A549 (cell line): ENCODE data around the gene TXK. TPM values are rescaled to one million over a fixed set of nuclear protein-coding genes. Genes with fewer than 3 reads are reported as not detected.

ENCODE experiments used
- ATAC-seq, 2 experiments: fragments of 200-7000 bp in 1 of 2; fragments of >200 bp in 1 of 2; cut with Nextera tagmentation in 1 of 2; cut with Tn5 transposase in 1 of 2; 3 replicates each; pipeline versions ENCODE4 v1.8.0 to v1.9.1; 2018 to 2020; ENCODE audit warnings: mild to moderate bottlenecking in 1 of 2, moderate library complexity in 1 of 2
- CTCF ChIA-PET: fragments of 300-600 bp; sonication (Branson Sonifier 250); formaldehyde crosslinking; extraction: SDS; loops from one replicate; lab custom pipeline; 2021; ENCODE audit warnings: antibody characterized with exemption, inconsistent platforms; lab: Yijun Ruan, JAX
- POLR2A ChIA-PET: fragments of 350-600 bp; formaldehyde crosslinking; extraction: SDS; loops from one replicate; lab custom pipeline; 2021; ENCODE audit warnings: antibody characterized with exemption, inconsistent platforms; lab: Yijun Ruan, JAX
- DNase-seq, 2 experiments: peaks; one replicate each; pipeline versions ENCODE4 v3.0.0 to v3.0.0-alpha.2; 2011 to 2016; ENCODE audit warnings: low read depth in 1 of 2, low spot score in 1 of 2
- FAIRE-seq: peaks from 2 replicates; lab custom pipeline; 2011; peaks lifted over from hg19 to GRCh38; lab: Jason Lieb, UNC
- H3K27ac ChIP-seq, 2 experiments: fragments of >200 bp; sonication (Bioruptor Twin); formaldehyde crosslinking; 3 replicates each; pipeline ENCODE4 v1.5.1; 2016 to 2017
- H3K4me1 ChIP-seq: fragments of >200 bp; sonication (Bioruptor Twin); formaldehyde crosslinking; 3 replicates; pipeline ENCODE4 v1.6.1; 2016
- H3K4me2 ChIP-seq: fragments of >200 bp; sonication (Bioruptor Twin); formaldehyde crosslinking; 3 replicates; pipeline ENCODE4 v1.6.1; 2016
- H3K4me3 ChIP-seq: fragments of >200 bp; sonication (Bioruptor Twin); formaldehyde crosslinking; 3 replicates; pipeline ENCODE4 v1.5.1; 2016
- H3K9me3 ChIP-seq: fragments of >200 bp; sonication (Bioruptor Twin); formaldehyde crosslinking; 3 replicates; pipeline ENCODE4 v1.6.1; 2016
- CBX2 ChIP-seq: fragments of 200-600 bp; sonication (generic); IDR thresholded peaks from 2 replicates; pipeline ENCODE4 v1.6.1; 2016; ENCODE audit warnings: low read depth, mild to moderate bottlenecking, borderline replicate concordance
- CBX8 ChIP-seq: fragments of 200-600 bp; sonication (generic); IDR thresholded peaks from 2 replicates; pipeline ENCODE4 v1.6.1; 2016
- CHD2 ChIP-seq: fragments of 150-350 bp; IDR thresholded peaks from 2 replicates; pipeline ENCODE4 v1.6.1; 2014; ENCODE audit warnings: low read length; ENCODE audit not compliant: partially characterized antibody
- CHD4 ChIP-seq: fragments of 200-600 bp; sonication (generic); IDR thresholded peaks from 2 replicates; pipeline ENCODE4 v1.6.1; 2016; ENCODE audit warnings: antibody characterized with exemption, mild to moderate bottlenecking, borderline replicate concordance
- EHF ChIP-seq: fragments of 250-450 bp; sonication (Bioruptor Pico); IDR thresholded peaks from 2 replicates; pipeline ENCODE4 v1.5.0; 2020; ENCODE audit warnings: mild to moderate bottlenecking
- EHMT2 ChIP-seq: fragments of 200-600 bp; sonication (generic); IDR thresholded peaks from 2 replicates; pipeline ENCODE4 v1.6.1; 2016; ENCODE audit warnings: antibody characterized with exemption, low read depth, mild to moderate bottlenecking, moderate library complexity
- EP300 ChIP-seq, 2 experiments: fragments of >200 bp; sonication (Bioruptor Twin); formaldehyde crosslinking; IDR thresholded peaks; 2 replicates in 1 of 2; 3 replicates in 1 of 2; pipeline ENCODE4 v1.6.1; 2016 to 2017
- ESRRA ChIP-seq: fragments of 150-350 bp; IDR thresholded peaks from 2 replicates; pipeline ENCODE4 v1.6.1; 2014; ENCODE audit warnings: mild to moderate bottlenecking, low read length, borderline replicate concordance
- FOSL2 ChIP-seq, 2 experiments: fragments of 450-650 bp in 1 of 2; fragments of >200 bp in 1 of 2; sonication (Bioruptor Twin) in 1 of 2; formaldehyde crosslinking; IDR thresholded peaks; 2 replicates each; pipeline versions ENCODE4 v1.5.0 to v1.6.1; 2016 to 2020; ENCODE audit warnings: mild to moderate bottlenecking in 1 of 2, moderate library complexity in 1 of 2
- FOXS1 ChIP-seq: fragments of 250-450 bp; sonication (Bioruptor Pico); IDR thresholded peaks from 2 replicates; pipeline ENCODE4 v1.5.0; 2020; ENCODE audit warnings: mild to moderate bottlenecking, moderate library complexity
- GATA3 ChIP-seq: IDR thresholded peaks from 2 replicates; pipeline ENCODE4 v1.6.1; 2012; ENCODE audit warnings: borderline replicate concordance
- HOXA7 ChIP-seq: fragments of 250-450 bp; sonication (Bioruptor Pico); IDR thresholded peaks from 2 replicates; pipeline ENCODE4 v1.5.0; 2020; ENCODE audit warnings: mild to moderate bottlenecking, moderate library complexity
- HOXB5 ChIP-seq: fragments of 250-450 bp; sonication (Bioruptor Pico); IDR thresholded peaks from 2 replicates; pipeline ENCODE4 v1.5.0; 2020; ENCODE audit warnings: mild to moderate bottlenecking, moderate library complexity
- KDM1A ChIP-seq: fragments of 200-600 bp; sonication (generic); IDR thresholded peaks from 2 replicates; pipeline ENCODE4 v1.6.1; 2016; ENCODE audit warnings: low read depth, mild to moderate bottlenecking
- KDM5A ChIP-seq: fragments of 200-600 bp; sonication (generic); IDR thresholded peaks from 2 replicates; pipeline ENCODE4 v1.6.1; 2016; ENCODE audit warnings: antibody characterized with exemption, mild to moderate bottlenecking
- MAFK ChIP-seq: fragments of 450-650 bp; IDR thresholded peaks from 2 replicates; pipeline ENCODE4 v1.6.1; 2014; ENCODE audit not compliant: partially characterized antibody
- MAZ ChIP-seq: fragments of 150-350 bp; IDR thresholded peaks from 2 replicates; pipeline ENCODE4 v1.6.1; 2014; ENCODE audit warnings: antibody characterized with exemption, low read depth, low read length, borderline replicate concordance
- MYC ChIP-seq: IDR thresholded peaks from 2 replicates; pipeline ENCODE4 v1.6.1; 2012; ENCODE audit warnings: mild to moderate bottlenecking, inconsistent platforms, low read length, improper control_type of control experiment, borderline replicate concordance
- NPAS2 ChIP-seq: fragments of 250-450 bp; sonication (Bioruptor Pico); IDR thresholded peaks from 2 replicates; pipeline ENCODE4 v1.8.0; 2022; ENCODE audit warnings: mild to moderate bottlenecking, moderate library complexity, borderline replicate concordance
- NR3C1 ChIP-seq: fragments of >200 bp; sonication (Bioruptor Twin); formaldehyde crosslinking; IDR thresholded peaks from 3 replicates; pipeline ENCODE4 v1.6.1; 2017
- POLR2A ChIP-seq: IDR thresholded peaks from 2 replicates; pipeline ENCODE4 v1.6.1; 2012; ENCODE audit warnings: mild to moderate bottlenecking, low read length
- RFX5 ChIP-seq: fragments of 450-650 bp; IDR thresholded peaks from 2 replicates; pipeline ENCODE4 v1.7.1; 2014; ENCODE audit warnings: antibody characterized with exemption, mild to moderate bottlenecking, moderate library complexity
- RNF2 ChIP-seq: fragments of 200-600 bp; sonication (generic); IDR thresholded peaks from 2 replicates; pipeline ENCODE4 v1.6.1; 2016; ENCODE audit warnings: low read depth, mild to moderate bottlenecking, antibody characterized with exemption, moderate library complexity, borderline replicate concordance
- TFCP2L1 ChIP-seq: fragments of 250-450 bp; sonication (Bioruptor Pico); IDR thresholded peaks from 2 replicates; pipeline ENCODE4 v1.5.0; 2021; ENCODE audit warnings: mild to moderate bottlenecking
- ZSCAN20 ChIP-seq: fragments of 250-450 bp; sonication (Bioruptor Pico); IDR thresholded peaks from 2 replicates; pipeline ENCODE4 v1.8.0; 2022; ENCODE audit warnings: mild to moderate bottlenecking, moderate library complexity
- WGBS: methylation state at CpG from one replicate; pipeline ENCODE4 v1.1.6; 2017; ENCODE audit errors: missing lambda C conversion rate; 5-methylcytosine and 5-hydroxymethylcytosine counted together
- polyA plus RNA-seq, 4 experiments: library from polyadenylated mRNA; depleted of rRNA in 3 of 4; stranded (reverse); fragments of >200 nt; fragmentation: RNase III in 1 of 4; extraction: RNeasy Plus Mini Kit Qiagen cat#74134 plus additional on column Dnase treatment in 1 of 4; gene quantifications; 2 replicates in 3 of 4; 3 replicates in 1 of 4; pipeline ENCODE4 v1.2.3, GENCODE V29; 2011 to 2017
- TF ChIP-seq, protein P1 (sequence below): fragments of 450-650 bp; IDR thresholded peaks from 2 replicates; pipeline ENCODE4 v1.6.1; 2014; ENCODE audit warnings: antibody characterized with exemption
- TF ChIP-seq, protein P2 (sequence below): fragments of 200-600 bp; sonication (generic); IDR thresholded peaks from 2 replicates; pipeline ENCODE4 v1.6.1; 2016; ENCODE audit warnings: antibody characterized with exemption, mild to moderate bottlenecking, moderate library complexity
- TF ChIP-seq, protein P3 (sequence below): fragments of 250-450 bp; sonication (Bioruptor Pico); IDR thresholded peaks from 2 replicates; pipeline ENCODE4 v1.5.0; 2020; ENCODE audit warnings: low read depth, mild to moderate bottlenecking, moderate library complexity
- TF ChIP-seq, protein P4 (sequence below): IDR thresholded peaks from 2 replicates; pipeline ENCODE4 v1.6.1; 2012
- TF ChIP-seq, protein P5 (sequence below): fragments of >200 bp; sonication (Bioruptor Twin); formaldehyde crosslinking; IDR thresholded peaks from 3 replicates; pipeline ENCODE4 v1.5.1; 2016
- TF ChIP-seq, protein P6 (sequence below): fragments of >200 bp; sonication (Bioruptor Twin); formaldehyde crosslinking; IDR thresholded peaks from 3 replicates; pipeline ENCODE4 v1.6.1; 2016

Gene TXK
- polyA plus RNA-seq, 2 of the 4 experiments (the other 2 are of a cell fraction): 0.06 to 0.14 TPM

DNA sequence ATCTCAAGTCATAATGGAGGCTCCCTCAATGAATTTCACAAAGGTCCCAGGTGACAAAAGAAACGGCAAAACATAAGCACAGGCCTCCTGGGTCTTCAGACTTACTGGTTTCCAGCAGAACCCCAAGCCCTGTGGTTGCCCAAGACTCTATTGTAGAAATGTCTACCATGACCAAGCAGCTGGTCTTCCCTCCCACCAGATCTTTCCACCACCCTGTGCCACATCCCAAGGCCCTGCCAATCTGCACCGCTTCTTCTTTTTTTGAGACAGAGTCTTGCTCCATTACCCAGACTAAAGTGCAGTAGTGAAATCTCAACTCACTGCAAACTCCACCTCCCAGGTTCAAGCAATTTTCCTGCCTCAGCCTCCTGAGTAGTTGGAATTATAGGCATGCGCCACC, 23.2 kb upstream of the TXK start:
- POLR2A ChIA-PET: no interaction called here
- WGBS: 75% methylated on average over 3 of the region's 3 CpGs
- H3K27ac ChIP-seq: no peak overlapping the region

DNA sequence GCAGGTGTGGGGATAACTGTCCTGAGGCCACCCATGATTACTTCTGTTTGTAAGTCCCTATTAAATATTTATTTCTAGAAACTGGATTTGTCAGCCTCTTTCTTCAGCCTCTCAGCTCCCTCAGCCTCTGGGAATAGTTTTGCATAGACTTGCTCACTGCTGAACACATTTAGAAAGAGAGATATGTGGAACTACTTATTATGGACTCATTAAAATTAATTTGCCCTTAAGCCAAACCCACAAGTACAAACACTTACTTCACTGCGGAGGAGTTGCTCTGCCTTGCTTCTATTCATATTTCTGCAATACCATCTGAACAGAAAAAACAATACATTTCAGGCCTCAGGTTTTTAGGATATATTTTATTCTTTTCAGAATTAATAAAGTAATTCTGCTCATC, 22.4 kb upstream of the TXK start:
- FAIRE-seq: no peak
- ChIA-PET POLR2A (no interaction called here), CTCF (no interaction called here)
- no peak overlapping the region for H3K27ac ChIP-seq
- no peak for ATAC-seq
- 96% methylated on average over 1 of the region's 1 CpG for WGBS
- no peaks in the 10 kb centered on the region for H3K9me3 ChIP-seq
- TF ChIP-seq, protein P1, sequence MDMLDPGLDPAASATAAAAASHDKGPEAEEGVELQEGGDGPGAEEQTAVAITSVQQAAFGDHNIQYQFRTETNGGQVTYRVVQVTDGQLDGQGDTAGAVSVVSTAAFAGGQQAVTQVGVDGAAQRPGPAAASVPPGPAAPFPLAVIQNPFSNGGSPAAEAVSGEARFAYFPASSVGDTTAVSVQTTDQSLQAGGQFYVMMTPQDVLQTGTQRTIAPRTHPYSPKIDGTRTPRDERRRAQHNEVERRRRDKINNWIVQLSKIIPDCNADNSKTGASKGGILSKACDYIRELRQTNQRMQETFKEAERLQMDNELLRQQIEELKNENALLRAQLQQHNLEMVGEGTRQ: no peak
- TF ChIP-seq RFX5 (no peak), CHD2 (no peak), CHD4 (no peak), HOXB5 (CRISPR knock-in tag) (no peak), EHMT2 (no peak), FOSL2 (IDR thresholded peaks at IDR 0.05) (no peak), FOSL2 (CRISPR knock-in tag; IDR thresholded peaks at IDR 0.05) (no peak), POLR2A (no peak), FOXS1 (no peak), ESRRA (no peak), KDM1A (no peak), MAFK (no peak)
- TF ChIP-seq, protein P2, sequence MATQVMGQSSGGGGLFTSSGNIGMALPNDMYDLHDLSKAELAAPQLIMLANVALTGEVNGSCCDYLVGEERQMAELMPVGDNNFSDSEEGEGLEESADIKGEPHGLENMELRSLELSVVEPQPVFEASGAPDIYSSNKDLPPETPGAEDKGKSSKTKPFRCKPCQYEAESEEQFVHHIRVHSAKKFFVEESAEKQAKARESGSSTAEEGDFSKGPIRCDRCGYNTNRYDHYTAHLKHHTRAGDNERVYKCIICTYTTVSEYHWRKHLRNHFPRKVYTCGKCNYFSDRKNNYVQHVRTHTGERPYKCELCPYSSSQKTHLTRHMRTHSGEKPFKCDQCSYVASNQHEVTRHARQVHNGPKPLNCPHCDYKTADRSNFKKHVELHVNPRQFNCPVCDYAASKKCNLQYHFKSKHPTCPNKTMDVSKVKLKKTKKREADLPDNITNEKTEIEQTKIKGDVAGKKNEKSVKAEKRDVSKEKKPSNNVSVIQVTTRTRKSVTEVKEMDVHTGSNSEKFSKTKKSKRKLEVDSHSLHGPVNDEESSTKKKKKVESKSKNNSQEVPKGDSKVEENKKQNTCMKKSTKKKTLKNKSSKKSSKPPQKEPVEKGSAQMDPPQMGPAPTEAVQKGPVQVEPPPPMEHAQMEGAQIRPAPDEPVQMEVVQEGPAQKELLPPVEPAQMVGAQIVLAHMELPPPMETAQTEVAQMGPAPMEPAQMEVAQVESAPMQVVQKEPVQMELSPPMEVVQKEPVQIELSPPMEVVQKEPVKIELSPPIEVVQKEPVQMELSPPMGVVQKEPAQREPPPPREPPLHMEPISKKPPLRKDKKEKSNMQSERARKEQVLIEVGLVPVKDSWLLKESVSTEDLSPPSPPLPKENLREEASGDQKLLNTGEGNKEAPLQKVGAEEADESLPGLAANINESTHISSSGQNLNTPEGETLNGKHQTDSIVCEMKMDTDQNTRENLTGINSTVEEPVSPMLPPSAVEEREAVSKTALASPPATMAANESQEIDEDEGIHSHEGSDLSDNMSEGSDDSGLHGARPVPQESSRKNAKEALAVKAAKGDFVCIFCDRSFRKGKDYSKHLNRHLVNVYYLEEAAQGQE: no peak
- TF ChIP-seq, protein P3, sequence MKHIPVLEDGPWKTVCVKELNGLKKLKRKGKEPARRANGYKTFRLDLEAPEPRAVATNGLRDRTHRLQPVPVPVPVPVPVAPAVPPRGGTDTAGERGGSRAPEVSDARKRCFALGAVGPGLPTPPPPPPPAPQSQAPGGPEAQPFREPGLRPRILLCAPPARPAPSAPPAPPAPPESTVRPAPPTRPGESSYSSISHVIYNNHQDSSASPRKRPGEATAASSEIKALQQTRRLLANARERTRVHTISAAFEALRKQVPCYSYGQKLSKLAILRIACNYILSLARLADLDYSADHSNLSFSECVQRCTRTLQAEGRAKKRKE: no peak
- TF ChIP-seq, all 56 proteins: peak for 0
- peaks cover 1% of the 10 kb centered on the region; the same call in 2 of the 3 replicates for H3K4me1 ChIP-seq
- no peak overlapping the region for H3K4me3 ChIP-seq
- H3K4me2 ChIP-seq: no peak overlapping the region
- DNase-seq: no peak

More for the DNA sequence above, 23.2 kb upstream of the TXK start:
- TF ChIP-seq GATA3 (no peak), ZSCAN20 (CRISPR knock-in tag) (no peak), CBX8 (no peak), NPAS2 (CRISPR knock-in tag) (no peak), NR3C1 (no peak), CBX2 (no peak), HOXB5 (CRISPR knock-in tag) (no peak), RNF2 (no peak), EP300 (IDR thresholded peaks at IDR 0.05) (no peak), POLR2A (no peak), MYC (no peak), HOXA7 (CRISPR knock-in tag) (no peak), MAZ (no peak), EHF (CRISPR knock-in tag) (no peak), KDM5A (no peak), TFCP2L1 (CRISPR knock-in tag) (no peak)
- TF ChIP-seq, protein P4, sequence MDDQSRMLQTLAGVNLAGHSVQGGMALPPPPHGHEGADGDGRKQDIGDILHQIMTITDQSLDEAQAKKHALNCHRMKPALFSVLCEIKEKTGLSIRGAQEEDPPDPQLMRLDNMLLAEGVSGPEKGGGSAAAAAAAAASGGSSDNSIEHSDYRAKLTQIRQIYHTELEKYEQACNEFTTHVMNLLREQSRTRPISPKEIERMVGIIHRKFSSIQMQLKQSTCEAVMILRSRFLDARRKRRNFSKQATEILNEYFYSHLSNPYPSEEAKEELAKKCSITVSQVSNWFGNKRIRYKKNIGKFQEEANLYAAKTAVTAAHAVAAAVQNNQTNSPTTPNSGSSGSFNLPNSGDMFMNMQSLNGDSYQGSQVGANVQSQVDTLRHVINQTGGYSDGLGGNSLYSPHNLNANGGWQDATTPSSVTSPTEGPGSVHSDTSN: no peak
- TF ChIP-seq, protein P5, sequence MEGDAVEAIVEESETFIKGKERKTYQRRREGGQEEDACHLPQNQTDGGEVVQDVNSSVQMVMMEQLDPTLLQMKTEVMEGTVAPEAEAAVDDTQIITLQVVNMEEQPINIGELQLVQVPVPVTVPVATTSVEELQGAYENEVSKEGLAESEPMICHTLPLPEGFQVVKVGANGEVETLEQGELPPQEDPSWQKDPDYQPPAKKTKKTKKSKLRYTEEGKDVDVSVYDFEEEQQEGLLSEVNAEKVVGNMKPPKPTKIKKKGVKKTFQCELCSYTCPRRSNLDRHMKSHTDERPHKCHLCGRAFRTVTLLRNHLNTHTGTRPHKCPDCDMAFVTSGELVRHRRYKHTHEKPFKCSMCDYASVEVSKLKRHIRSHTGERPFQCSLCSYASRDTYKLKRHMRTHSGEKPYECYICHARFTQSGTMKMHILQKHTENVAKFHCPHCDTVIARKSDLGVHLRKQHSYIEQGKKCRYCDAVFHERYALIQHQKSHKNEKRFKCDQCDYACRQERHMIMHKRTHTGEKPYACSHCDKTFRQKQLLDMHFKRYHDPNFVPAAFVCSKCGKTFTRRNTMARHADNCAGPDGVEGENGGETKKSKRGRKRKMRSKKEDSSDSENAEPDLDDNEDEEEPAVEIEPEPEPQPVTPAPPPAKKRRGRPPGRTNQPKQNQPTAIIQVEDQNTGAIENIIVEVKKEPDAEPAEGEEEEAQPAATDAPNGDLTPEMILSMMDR: no peak
- TF ChIP-seq, protein P6, sequence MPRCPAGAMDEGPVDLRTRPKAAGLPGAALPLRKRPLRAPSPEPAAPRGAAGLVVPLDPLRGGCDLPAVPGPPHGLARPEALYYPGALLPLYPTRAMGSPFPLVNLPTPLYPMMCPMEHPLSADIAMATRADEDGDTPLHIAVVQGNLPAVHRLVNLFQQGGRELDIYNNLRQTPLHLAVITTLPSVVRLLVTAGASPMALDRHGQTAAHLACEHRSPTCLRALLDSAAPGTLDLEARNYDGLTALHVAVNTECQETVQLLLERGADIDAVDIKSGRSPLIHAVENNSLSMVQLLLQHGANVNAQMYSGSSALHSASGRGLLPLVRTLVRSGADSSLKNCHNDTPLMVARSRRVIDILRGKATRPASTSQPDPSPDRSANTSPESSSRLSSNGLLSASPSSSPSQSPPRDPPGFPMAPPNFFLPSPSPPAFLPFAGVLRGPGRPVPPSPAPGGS: no peak
- TF ChIP-seq, all 56 proteins: peak for 0
- no peak overlapping the region for H3K4me3 ChIP-seq
- peaks cover 10% of the 10 kb centered on the region for H3K4me1 ChIP-seq
- no peak for ATAC-seq
- CTCF ChIA-PET: no interaction called here
- no peak for FAIRE-seq
- no peaks in the 10 kb centered on the region for H3K9me3 ChIP-seq
- H3K4me2 ChIP-seq: no peak overlapping the region
- no peak for DNase-seq
